Left ventricle myocardium inferior (tissue), 1 donor: Measurements from ENCODE around the gene AMHR2. TPM values are rescaled to one million over a fixed set of nuclear protein-coding genes. Genes with fewer than 3 reads are reported as not detected.
"Not testable (repeated sequence)": the region's sequence is repeated elsewhere in the genome, so short reads cannot be mapped to it uniquely, and the experiment has no call there.

ENCODE experiments used
- DNase-seq: peaks from one replicate; pipeline ENCODE4 v3.0.0-alpha.2; 2020
- H3K27ac ChIP-seq: fragments of 200-600 bp; replicated peaks from 2 replicates; pipeline ENCODE4 v1.8.0; 2021
- H3K27me3 ChIP-seq: fragments of 200-600 bp; 2 replicates; pipeline ENCODE4 v1.8.0; 2021; ENCODE audit warnings: low read depth
- H3K36me3 ChIP-seq: fragments of 200-600 bp; 2 replicates; pipeline ENCODE4 v1.8.0; 2021
- H3K4me1 ChIP-seq: fragments of 200-600 bp; 2 replicates; pipeline ENCODE4 v1.8.0; 2021
- H3K4me3 ChIP-seq: fragments of 200-600 bp; 2 replicates; pipeline ENCODE4 v1.8.0; 2021; ENCODE audit warnings: mild to moderate bottlenecking, moderate library complexity
- H3K9me3 ChIP-seq: fragments of 200-600 bp; replicated peaks from 2 replicates; pipeline ENCODE4 v1.8.0; 2021
- intact Hi-C: fragments of 100-400 bp; cut with micrococcal nuclease; formaldehyde crosslinking; loops from one replicate; pipeline ENCODE4 v1.11.0; 2022
- total RNA-seq: library from RNA; stranded (reverse); fragmentation: NEBNext Ultra II Directional; extraction: Animal tissue kit (Norgen Biotek cat#: 25700); gene quantifications from one replicate; pipeline ENCODE4 v1.2.1, GENCODE V29; 2021
- TF ChIP-seq, protein P1 (sequence below): fragments of 200-600 bp; IDR thresholded peaks from 2 replicates; pipeline ENCODE4 v1.8.0; 2021; ENCODE audit warnings: antibody characterized with exemption, mild to moderate bottlenecking, borderline replicate concordance
- donor health status: DM: no; HTN: yes; CAD: no; lungs with severe emphysema.

Gene AMHR2
- total RNA-seq, 1 donor from 2014 or later: 0.36 TPM

- H3K4me1 ChIP-seq: no peaks in the 10 kb centered on the region
- TF ChIP-seq, protein P1, sequence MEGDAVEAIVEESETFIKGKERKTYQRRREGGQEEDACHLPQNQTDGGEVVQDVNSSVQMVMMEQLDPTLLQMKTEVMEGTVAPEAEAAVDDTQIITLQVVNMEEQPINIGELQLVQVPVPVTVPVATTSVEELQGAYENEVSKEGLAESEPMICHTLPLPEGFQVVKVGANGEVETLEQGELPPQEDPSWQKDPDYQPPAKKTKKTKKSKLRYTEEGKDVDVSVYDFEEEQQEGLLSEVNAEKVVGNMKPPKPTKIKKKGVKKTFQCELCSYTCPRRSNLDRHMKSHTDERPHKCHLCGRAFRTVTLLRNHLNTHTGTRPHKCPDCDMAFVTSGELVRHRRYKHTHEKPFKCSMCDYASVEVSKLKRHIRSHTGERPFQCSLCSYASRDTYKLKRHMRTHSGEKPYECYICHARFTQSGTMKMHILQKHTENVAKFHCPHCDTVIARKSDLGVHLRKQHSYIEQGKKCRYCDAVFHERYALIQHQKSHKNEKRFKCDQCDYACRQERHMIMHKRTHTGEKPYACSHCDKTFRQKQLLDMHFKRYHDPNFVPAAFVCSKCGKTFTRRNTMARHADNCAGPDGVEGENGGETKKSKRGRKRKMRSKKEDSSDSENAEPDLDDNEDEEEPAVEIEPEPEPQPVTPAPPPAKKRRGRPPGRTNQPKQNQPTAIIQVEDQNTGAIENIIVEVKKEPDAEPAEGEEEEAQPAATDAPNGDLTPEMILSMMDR: no peak
- H3K27ac ChIP-seq: no peak overlapping the region
- H3K9me3 ChIP-seq: no peaks in the 10 kb centered on the region
- H3K4me3 ChIP-seq: no peak overlapping the region
- intact Hi-C loops: no loop called here
- H3K27me3 ChIP-seq: no peaks in the 10 kb centered on the region
- no peaks in the 10 kb centered on the region for H3K36me3 ChIP-seq
- no peak for DNase-seq
Observed at GRCh38 chr12:53428741-53429140, 5.1 kb downstream of the AMHR2 start.

- Histone ChIP-seq H3K36me3 (no peaks in the 10 kb centered on the region), H3K27me3 (no peaks in the 10 kb centered on the region), H3K4me1 (no peaks in the 10 kb centered on the region), H3K4me3 (no peak overlapping the region), H3K27ac (no peak overlapping the region), H3K9me3 (no peaks in the 10 kb centered on the region)
- DNase-seq: no peak
- intact Hi-C loops: no loop called here
- TF ChIP-seq, protein P1: no peak
Observed at GRCh38 chr12:53430116-53430515, 6.5 kb downstream of the AMHR2 start.

DNA sequence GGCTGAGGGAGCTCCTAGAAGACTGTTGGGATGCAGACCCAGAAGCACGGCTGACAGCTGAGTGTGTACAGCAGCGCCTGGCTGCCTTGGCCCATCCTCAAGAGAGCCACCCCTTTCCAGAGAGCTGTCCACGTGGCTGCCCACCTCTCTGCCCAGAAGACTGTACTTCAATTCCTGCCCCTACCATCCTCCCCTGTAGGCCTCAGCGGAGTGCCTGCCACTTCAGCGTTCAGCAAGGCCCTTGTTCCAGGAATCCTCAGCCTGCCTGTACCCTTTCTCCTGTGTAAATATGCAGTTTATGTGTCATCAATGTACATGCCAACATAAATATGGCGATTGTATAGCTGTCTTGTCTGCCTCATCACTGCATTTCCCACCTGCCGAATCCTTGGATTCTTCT lies 7.5 kb downstream of the AMHR2 start:
- H3K4me3 ChIP-seq: no peak overlapping the region
- H3K36me3 ChIP-seq: no peaks in the 10 kb centered on the region
- H3K27me3 ChIP-seq: no peaks in the 10 kb centered on the region
- TF ChIP-seq, protein P1: no peak
- H3K4me1 ChIP-seq: no peaks in the 10 kb centered on the region
- no peaks in the 10 kb centered on the region for H3K9me3 ChIP-seq
- DNase-seq: no peak
- no peak overlapping the region for H3K27ac ChIP-seq
- intact Hi-C loops: no loop called here

GRCh38 chr12:53435326-53435725 lies 11.7 kb downstream of the AMHR2 start:
- H3K9me3 ChIP-seq, H3K4me3 ChIP-seq, H3K36me3 ChIP-seq, H3K27me3 ChIP-seq, DNase-seq, H3K27ac ChIP-seq, H3K4me1 ChIP-seq, intact Hi-C loops: not testable (repeated sequence)

- H3K4me3 ChIP-seq, H3K36me3 ChIP-seq, DNase-seq, intact Hi-C loops, H3K27me3 ChIP-seq, H3K9me3 ChIP-seq, H3K27ac ChIP-seq: not testable (repeated sequence)
- H3K4me1 ChIP-seq: peaks cover 30% of the 10 kb centered on the region
Observed at GRCh38 chr12:53439582-53439981, 15.9 kb downstream of the AMHR2 start.

GRCh38 chr12:53441040-53441833 lies 17.6 kb downstream of the AMHR2 start, which contains the start of gene PRR13:
Gene PRR13, plus strand, starts transcription at chr12:53441734. Its CDS starts 981 bp downstream, at chr12:53442715.
- H3K36me3 ChIP-seq: peaks cover 26% of the 10 kb centered on the region
- H3K27me3 ChIP-seq: no peaks in the 10 kb centered on the region
- H3K27ac ChIP-seq: peak within 1 kb of the TSS; percentile 91
- H3K9me3 ChIP-seq: no peaks in the 10 kb centered on the region
- peaks cover 34% of the 10 kb centered on the region for H3K4me1 ChIP-seq
- peak within 1 kb of the TSS; percentile 76 for H3K4me3 ChIP-seq
- intact Hi-C loops: no loop called here
- TF ChIP-seq, protein P1: no peak
- peak; percentile 99 for DNase-seq
